Islet of Langerhans (tissue), 1 donor: ENCODE measurements around the gene SLMAP.
"Not testable (repeated sequence)": the region's sequence is repeated elsewhere in the genome, so short reads cannot be mapped to it uniquely, and the experiment has no call there.

ENCODE experiments used
- FAIRE-seq: peaks from one replicate; lab custom pipeline; 2011; peaks lifted over from hg19 to GRCh38; lab: Jason Lieb, UNC

SLMAP gene

GRCh38 chr3:57794501-57794900 is 38.4 kb downstream of the SLMAP start:
- FAIRE-seq = no peak

- no peak for FAIRE-seq
Observed at GRCh38 chr3:57794951-57795350, 38.8 kb downstream of the SLMAP start.

GRCh38 chr3:57796261-57796660 is 40.2 kb downstream of the SLMAP start:
- no peak for FAIRE-seq

GRCh38 chr3:57797701-57798487 is 41.8 kb downstream of the SLMAP start:
- no peak for FAIRE-seq

- FAIRE-seq = no peak
Observed at GRCh38 chr3:57803647-57804081, 47.6 kb downstream of the SLMAP start.

- FAIRE-seq = no peak
Observed at GRCh38 chr3:57805266-57805665, 49.2 kb downstream of the SLMAP start.

- FAIRE-seq = no peak
Observed at GRCh38 chr3:57805674-57806073, 49.6 kb downstream of the SLMAP start.

- not testable (repeated sequence) for FAIRE-seq
Observed at GRCh38 chr3:57806195-57806594, 50.1 kb downstream of the SLMAP start.

- FAIRE-seq = no peak
Observed at GRCh38 chr3:57808961-57809608, 53.0 kb downstream of the SLMAP start.

- FAIRE-seq = no peak
Observed at GRCh38 chr3:57809609-57809968, 53.5 kb downstream of the SLMAP start.

- FAIRE-seq = no peak
Observed at GRCh38 chr3:57810048-57810447, 53.9 kb downstream of the SLMAP start.

- no peak for FAIRE-seq
Observed at GRCh38 chr3:57810471-57811137, 54.5 kb downstream of the SLMAP start.

GRCh38 chr3:57815036-57815435 is 58.9 kb downstream of the SLMAP start:
- no peak for FAIRE-seq

- FAIRE-seq = no peak
Observed at GRCh38 chr3:57816471-57817095, 60.5 kb downstream of the SLMAP start.

- peak; percentile 30 for FAIRE-seq
Observed at GRCh38 chr3:57818772-57819171, 62.7 kb downstream of the SLMAP start.

- FAIRE-seq = no peak
Observed at GRCh38 chr3:57820479-57820878, 64.4 kb downstream of the SLMAP start.

GRCh38 chr3:57821765-57822164 is 65.7 kb downstream of the SLMAP start:
- no peak for FAIRE-seq

- no peak for FAIRE-seq
Observed at GRCh38 chr3:57822686-57823085, 66.6 kb downstream of the SLMAP start.

GRCh38 chr3:57825116-57825515 is 69.0 kb downstream of the SLMAP start:
- FAIRE-seq = no peak

- FAIRE-seq = peak; percentile 17
Observed at GRCh38 chr3:57826245-57826951, 70.3 kb downstream of the SLMAP start.

- no peak for FAIRE-seq
Observed at GRCh38 chr3:57826952-57827723, 71.0 kb downstream of the SLMAP start.
